Measurements from ENCODE around the gene BGN. TPM values are rescaled to one million over a fixed set of nuclear protein-coding genes. Genes with fewer than 3 reads are reported as not detected.

The BGN gene
- total RNA-seq, 1 experiment from 2014 or later = not detected

DNA sequence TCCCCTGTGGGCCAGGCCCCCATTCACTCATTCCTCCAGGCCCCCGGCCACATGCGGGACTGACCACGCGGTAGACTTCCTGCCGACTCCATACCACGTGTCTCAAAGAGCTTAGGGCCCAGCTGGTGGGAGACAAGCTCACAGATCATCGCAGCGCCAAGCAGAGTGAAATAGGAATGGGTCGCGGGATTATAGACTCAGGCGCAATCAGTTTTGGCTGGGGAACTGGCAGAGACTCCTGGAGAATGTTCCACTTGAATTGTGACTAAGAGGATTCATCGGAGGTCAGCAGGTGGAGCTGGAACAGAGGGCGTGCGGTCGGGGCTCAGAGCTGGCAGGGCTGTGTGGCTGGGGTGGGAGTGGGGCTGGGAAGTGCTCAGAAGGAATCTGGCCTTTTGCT lies 38.3 kb downstream of the BGN start:
- Mint-ChIP-seq H3K4me1 (ENCODE audit: low read depth, unreplicated experiment) (no peaks in the 10 kb centered on the region), H3K36me3 (ENCODE audit: insufficient read depth, unreplicated experiment) (peaks cover 4% of the 10 kb centered on the region), H3K9me3 (ENCODE audit: low read depth, unreplicated experiment) (no peaks in the 10 kb centered on the region), H3K27me3 (ENCODE audit: unreplicated experiment) (peaks cover 61% of the 10 kb centered on the region), H3K27ac (ENCODE audit: unreplicated experiment) (no peak overlapping the region), H3K4me3 (ENCODE audit: low read depth, unreplicated experiment) (no peak overlapping the region)
- no peak for DNase-seq
- BruUV-seq (replicated peaks) = no TSS peak
- intact Hi-C loops (cut with micrococcal nuclease; ENCODE audit: unreplicated experiment) = no loop called here
- TF ChIP-seq, protein P1, sequence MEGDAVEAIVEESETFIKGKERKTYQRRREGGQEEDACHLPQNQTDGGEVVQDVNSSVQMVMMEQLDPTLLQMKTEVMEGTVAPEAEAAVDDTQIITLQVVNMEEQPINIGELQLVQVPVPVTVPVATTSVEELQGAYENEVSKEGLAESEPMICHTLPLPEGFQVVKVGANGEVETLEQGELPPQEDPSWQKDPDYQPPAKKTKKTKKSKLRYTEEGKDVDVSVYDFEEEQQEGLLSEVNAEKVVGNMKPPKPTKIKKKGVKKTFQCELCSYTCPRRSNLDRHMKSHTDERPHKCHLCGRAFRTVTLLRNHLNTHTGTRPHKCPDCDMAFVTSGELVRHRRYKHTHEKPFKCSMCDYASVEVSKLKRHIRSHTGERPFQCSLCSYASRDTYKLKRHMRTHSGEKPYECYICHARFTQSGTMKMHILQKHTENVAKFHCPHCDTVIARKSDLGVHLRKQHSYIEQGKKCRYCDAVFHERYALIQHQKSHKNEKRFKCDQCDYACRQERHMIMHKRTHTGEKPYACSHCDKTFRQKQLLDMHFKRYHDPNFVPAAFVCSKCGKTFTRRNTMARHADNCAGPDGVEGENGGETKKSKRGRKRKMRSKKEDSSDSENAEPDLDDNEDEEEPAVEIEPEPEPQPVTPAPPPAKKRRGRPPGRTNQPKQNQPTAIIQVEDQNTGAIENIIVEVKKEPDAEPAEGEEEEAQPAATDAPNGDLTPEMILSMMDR (IDR thresholded peaks at IDR 0.05; ENCODE audit: unreplicated experiment) = no peak
- CTCF ChIA-PET = no interaction called here

GRCh38 chrX:153537080-153537479 lies 42.3 kb downstream of the BGN start:
- H3K4me3 Mint-ChIP-seq (ENCODE audit: low read depth, unreplicated experiment) = no peak overlapping the region
- intact Hi-C loops (cut with micrococcal nuclease; ENCODE audit: unreplicated experiment) = loop anchor here (5.0 kb wide), 1 partner anchor 130 kb away; no protein-coding TSS in a partner anchor
- H3K27ac Mint-ChIP-seq (ENCODE audit: unreplicated experiment) = no peak overlapping the region
- peaks cover 4% of the 10 kb centered on the region for H3K36me3 Mint-ChIP-seq (ENCODE audit: insufficient read depth, unreplicated experiment)
- TF ChIP-seq, protein P1 (IDR thresholded peaks at IDR 0.05; ENCODE audit: unreplicated experiment) = no peak
- no peak for DNase-seq
- no peaks in the 10 kb centered on the region for H3K9me3 Mint-ChIP-seq (ENCODE audit: low read depth, unreplicated experiment)
- BruUV-seq (replicated peaks) = no TSS peak
- H3K4me1 Mint-ChIP-seq (ENCODE audit: low read depth, unreplicated experiment) = no peaks in the 10 kb centered on the region
- H3K27me3 Mint-ChIP-seq (ENCODE audit: unreplicated experiment) = peaks cover 81% of the 10 kb centered on the region
- CTCF ChIA-PET = interaction anchor here (3.2 kb wide), 1 partner anchor 131 kb away, joined by 25 read pairs; no protein-coding TSS in a partner anchor

- CTCF ChIA-PET = interaction anchor here (3.2 kb wide), 1 partner anchor 130 kb away, joined by 25 read pairs; no protein-coding TSS in a partner anchor
- Mint-ChIP-seq H3K4me3 (ENCODE audit: low read depth, unreplicated experiment) (no peak overlapping the region), H3K27me3 (ENCODE audit: unreplicated experiment) (peaks cover 81% of the 10 kb centered on the region)
Measured at GRCh38 chrX:153537526-153538295, 42.9 kb downstream of the BGN start.

GRCh38 chrX:153538424-153538823 lies 43.6 kb downstream of the BGN start:
- H3K4me3 Mint-ChIP-seq (ENCODE audit: low read depth, unreplicated experiment) = no peak overlapping the region
- no peak overlapping the region for H3K27ac Mint-ChIP-seq (ENCODE audit: unreplicated experiment)
- CTCF ChIA-PET = interaction anchor here (1.1 to 3.2 kb wide), 2 partner anchors 29 to 130 kb away, joined by 4 to 25 read pairs; no protein-coding TSS in a partner anchor
- DNase-seq = no peak
- BruUV-seq (replicated peaks) = no TSS peak
- no peaks in the 10 kb centered on the region for H3K9me3 Mint-ChIP-seq (ENCODE audit: low read depth, unreplicated experiment)
- H3K4me1 Mint-ChIP-seq (ENCODE audit: low read depth, unreplicated experiment) = no peaks in the 10 kb centered on the region
- intact Hi-C loops (cut with micrococcal nuclease; ENCODE audit: unreplicated experiment) = loop anchor here (5.0 kb wide), 1 partner anchor 129 kb away; no protein-coding TSS in a partner anchor
- H3K27me3 Mint-ChIP-seq (ENCODE audit: unreplicated experiment) = peaks cover 74% of the 10 kb centered on the region
- H3K36me3 Mint-ChIP-seq (ENCODE audit: insufficient read depth, unreplicated experiment) = peaks cover 4% of the 10 kb centered on the region
- TF ChIP-seq, protein P1 (IDR thresholded peaks at IDR 0.05; ENCODE audit: unreplicated experiment) = no peak

More at GRCh38 chrX:153537526-153538295, 42.9 kb downstream of the BGN start:
- no TSS peak for BruUV-seq (replicated peaks)
- intact Hi-C loops (cut with micrococcal nuclease; ENCODE audit: unreplicated experiment) = loop anchor here (5.0 kb wide), 1 partner anchor 130 kb away; no protein-coding TSS in a partner anchor
- H3K9me3 Mint-ChIP-seq (ENCODE audit: low read depth, unreplicated experiment) = no peaks in the 10 kb centered on the region
- H3K36me3 Mint-ChIP-seq (ENCODE audit: insufficient read depth, unreplicated experiment) = peaks cover 4% of the 10 kb centered on the region
- no peaks in the 10 kb centered on the region for H3K4me1 Mint-ChIP-seq (ENCODE audit: low read depth, unreplicated experiment)
- TF ChIP-seq, protein P1 (IDR thresholded peaks at IDR 0.05; ENCODE audit: unreplicated experiment) = no peak
- no peak for DNase-seq
- H3K27ac Mint-ChIP-seq (ENCODE audit: unreplicated experiment) = no peak overlapping the region

Data from Calu3 (cell line).